H1 (cell line): ENCODE results near the gene C16orf87. TPM values are rescaled to one million over a fixed set of nuclear protein-coding genes. Genes with fewer than 3 reads are reported as not detected.

Source experiments
- BACH1 ChIP-seq: IDR thresholded peaks from 2 replicates; pipeline ENCODE4 v1.6.1; 2012; ENCODE audit warnings: low read length, improper control_type of control experiment
- BCL11A ChIP-seq, 2 experiments: IDR thresholded peaks; one replicate each; pipeline ENCODE4 v1.6.1; 2011; ENCODE audit warnings: low read depth in 2 of 2, low read length in 2 of 2, mild to moderate bottlenecking in 2 of 2
- BRCA1 ChIP-seq: IDR thresholded peaks from 2 replicates; pipeline ENCODE4 v1.6.1; 2012; ENCODE audit warnings: low read depth, low read length, improper control_type of control experiment
- GABPA ChIP-seq: IDR thresholded peaks from 2 replicates; pipeline ENCODE4 v1.6.1; 2011; ENCODE audit warnings: mild to moderate bottlenecking, low read length, moderate library complexity, borderline replicate concordance; ENCODE audit not compliant: insufficient read depth
- JUND ChIP-seq: IDR thresholded peaks from 2 replicates; pipeline ENCODE4 v1.6.1; 2011; ENCODE audit warnings: mild to moderate bottlenecking, improper control_type of control experiment, low read length
- POU5F1 ChIP-seq: IDR thresholded peaks from 2 replicates; pipeline ENCODE4 v1.6.1; 2011; ENCODE audit warnings: low read depth, mild to moderate bottlenecking, low read length, moderate library complexity
- RFX5 ChIP-seq: IDR thresholded peaks from 2 replicates; pipeline ENCODE4 v1.6.1; 2011; ENCODE audit warnings: low read depth, low read length, improper control_type of control experiment, borderline replicate concordance
- RXRA ChIP-seq: IDR thresholded peaks from 2 replicates; pipeline ENCODE4 v1.6.1; 2011; ENCODE audit warnings: low read depth, mild to moderate bottlenecking, low read length, moderate library complexity; ENCODE audit not compliant: insufficient read depth
- ZNF274 ChIP-seq: IDR thresholded peaks from 2 replicates; pipeline ENCODE4 v1.7.0; 2012; ENCODE audit warnings: low read length, borderline replicate concordance; ENCODE audit errors: extremely low read depth
- polyA plus RNA-seq, 7 experiments: library from polyadenylated mRNA; depleted of rRNA in 3 of 7; stranded (reverse) in 5 of 7; unstranded in 2 of 7; fragments of >200 nt in 5 of 7; fragments of 200-250 nt in 2 of 7; gene quantifications; 1 replicate in 5 of 7; 2 replicates in 1 of 7; 4 replicates in 1 of 7; pipeline versions ENCODE4 v1.2.1 to v1.2.3, GENCODE V29; 2011 to 2013; ENCODE audit warnings: missing spikeins in 2 of 7, mixed read lengths in 2 of 7
- total RNA-seq: library from RNA; stranded (reverse); fragmentation: NEBNext Ultra II Directional; extraction: Animal tissue kit (Norgen Biotek cat#: 25700); gene quantifications from 2 replicates; pipeline ENCODE4 v1.2.1, GENCODE V29; 2021
- TF ChIP-seq, protein P1 (sequence below), 3 experiments: IDR thresholded peaks; 1 replicate in 2 of 3; 2 replicates in 1 of 3; pipeline versions ENCODE4 v1.5.1 to v1.6.1; 2011; ENCODE audit warnings: low read length in 3 of 3, mild to moderate bottlenecking in 3 of 3, inconsistent platforms in 2 of 3, low read depth in 1 of 3, moderate library complexity in 1 of 3; ENCODE audit not compliant: insufficient read depth in 1 of 3; ENCODE audit errors: control extremely low read depth in 1 of 3
- TF ChIP-seq, protein P2 (sequence below): IDR thresholded peaks from 2 replicates; pipeline ENCODE4 v1.6.1; 2012; ENCODE audit warnings: inconsistent platforms

Gene C16orf87
- total and polyA plus RNA-seq, 2 of the 8 experiments (the other 6 are each of a cell fraction or from before 2014, with no cell fraction given) = 4.8 to 21.8 TPM

DNA sequence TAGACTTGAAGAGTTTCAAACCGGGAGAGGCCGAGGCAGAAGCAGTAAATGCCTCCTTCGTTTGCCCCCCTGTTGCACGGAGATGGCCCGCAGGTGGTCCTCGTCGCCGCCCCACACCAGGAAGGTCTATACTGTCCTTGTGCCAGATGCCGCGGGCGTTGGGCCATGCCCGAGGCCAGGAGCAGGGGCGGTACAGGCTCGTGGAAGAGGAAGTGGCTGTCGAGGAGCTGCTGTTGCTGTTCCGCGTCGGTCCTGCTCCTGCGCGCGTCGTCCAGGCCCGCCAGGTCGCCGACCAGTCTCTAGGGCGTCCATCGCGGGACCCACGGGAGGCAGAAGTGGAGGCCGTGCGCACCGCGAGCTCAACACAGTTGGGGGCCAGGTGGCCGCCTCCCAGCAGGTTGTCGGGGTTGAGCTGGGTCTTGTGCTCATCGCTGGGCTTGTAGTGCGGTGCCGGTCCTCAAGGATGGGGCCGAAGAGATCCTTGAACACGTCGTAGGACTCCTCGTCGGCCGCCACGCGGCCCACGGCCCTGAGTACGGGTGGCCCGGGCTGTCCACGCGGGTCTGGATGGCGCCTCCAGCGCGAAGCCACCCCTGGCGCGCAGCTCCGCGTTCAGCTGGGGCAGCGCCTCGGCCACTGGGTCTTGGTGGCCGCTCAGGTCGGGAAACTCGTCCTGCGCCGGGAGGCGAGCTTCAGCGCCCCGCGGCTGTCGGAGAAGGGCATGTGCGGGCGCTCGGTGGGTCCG lies 13.1 kb upstream of the C16orf87 start (continued):
- TF ChIP-seq, protein P1, sequence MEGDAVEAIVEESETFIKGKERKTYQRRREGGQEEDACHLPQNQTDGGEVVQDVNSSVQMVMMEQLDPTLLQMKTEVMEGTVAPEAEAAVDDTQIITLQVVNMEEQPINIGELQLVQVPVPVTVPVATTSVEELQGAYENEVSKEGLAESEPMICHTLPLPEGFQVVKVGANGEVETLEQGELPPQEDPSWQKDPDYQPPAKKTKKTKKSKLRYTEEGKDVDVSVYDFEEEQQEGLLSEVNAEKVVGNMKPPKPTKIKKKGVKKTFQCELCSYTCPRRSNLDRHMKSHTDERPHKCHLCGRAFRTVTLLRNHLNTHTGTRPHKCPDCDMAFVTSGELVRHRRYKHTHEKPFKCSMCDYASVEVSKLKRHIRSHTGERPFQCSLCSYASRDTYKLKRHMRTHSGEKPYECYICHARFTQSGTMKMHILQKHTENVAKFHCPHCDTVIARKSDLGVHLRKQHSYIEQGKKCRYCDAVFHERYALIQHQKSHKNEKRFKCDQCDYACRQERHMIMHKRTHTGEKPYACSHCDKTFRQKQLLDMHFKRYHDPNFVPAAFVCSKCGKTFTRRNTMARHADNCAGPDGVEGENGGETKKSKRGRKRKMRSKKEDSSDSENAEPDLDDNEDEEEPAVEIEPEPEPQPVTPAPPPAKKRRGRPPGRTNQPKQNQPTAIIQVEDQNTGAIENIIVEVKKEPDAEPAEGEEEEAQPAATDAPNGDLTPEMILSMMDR (IDR thresholded peaks at IDR 0.05; ENCODE audit: control extremely low read depth in 1 of 3, insufficient read depth in 1 of 3, low read depth in 1 of 3, low read length in 3 of 3) = no peak
- TF ChIP-seq ZNF274 (no peak), BCL11A (IDR thresholded peaks at IDR 0.05; ENCODE audit: low read depth in 2 of 2, low read length in 2 of 2) (no peak), RFX5 (no peak), JUND (no peak), GABPA (no peak), BRCA1 (no peak), RXRA (no peak), BACH1 (no peak), POU5F1 (no peak)
- TF ChIP-seq, protein P2, sequence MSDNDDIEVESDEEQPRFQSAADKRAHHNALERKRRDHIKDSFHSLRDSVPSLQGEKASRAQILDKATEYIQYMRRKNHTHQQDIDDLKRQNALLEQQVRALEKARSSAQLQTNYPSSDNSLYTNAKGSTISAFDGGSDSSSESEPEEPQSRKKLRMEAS = no peak
